Stomach smooth muscle (tissue), 2 donors: ENCODE results near the gene SMIM8.

ENCODE experiments used
- H3K27ac ChIP-seq: one replicate; pipeline ENCODE4 v1.7.0; 2013; ENCODE audit warnings: mild to moderate bottlenecking, low read length, inconsistent platforms
- H3K27me3 ChIP-seq, 2 donors: one replicate each; pipeline ENCODE4 v1.7.0; 2013; ENCODE audit warnings: low read length in 2 of 2; ENCODE audit not compliant: insufficient read depth in 2 of 2, control insufficient read depth in 1 of 2
- H3K36me3 ChIP-seq, 2 donors: one replicate each; pipeline ENCODE4 v1.7.0; 2013; ENCODE audit warnings: low read length in 2 of 2; ENCODE audit not compliant: control insufficient read depth in 2 of 2, insufficient read depth in 2 of 2
- H3K4me1 ChIP-seq: one replicate; pipeline ENCODE4 v1.7.0; 2013; ENCODE audit warnings: low read length; ENCODE audit not compliant: control insufficient read depth, insufficient read depth
- H3K4me3 ChIP-seq, 2 donors: one replicate each; pipeline ENCODE4 v1.7.0; 2013; ENCODE audit warnings: low read length in 2 of 2
- H3K9ac ChIP-seq, 2 donors: one replicate each; pipeline ENCODE4 v1.7.0; 2013; ENCODE audit warnings: low read length in 2 of 2, mild to moderate bottlenecking in 1 of 2
- H3K9me3 ChIP-seq, 2 donors: one replicate each; pipeline ENCODE4 v1.7.0; 2013; ENCODE audit warnings: low read length in 2 of 2; ENCODE audit not compliant: control insufficient read depth in 2 of 2
- donor health status: healthy.
- donor health status: Pancreatic carcinoma.

The SMIM8 gene

GRCh38 chr6:87384038-87384437, 61.6 kb downstream of the SMIM8 start:
- no peak overlapping the region for H3K9ac ChIP-seq
- no peaks in the 10 kb centered on the region for H3K4me1 ChIP-seq
- H3K9me3 ChIP-seq = no peaks in the 10 kb centered on the region
- no peak overlapping the region for H3K4me3 ChIP-seq
- H3K27me3 ChIP-seq = no peaks in the 10 kb centered on the region
- no peak overlapping the region for H3K27ac ChIP-seq
- no peaks in the 10 kb centered on the region for H3K36me3 ChIP-seq

- Histone ChIP-seq H3K9me3 (no peaks in the 10 kb centered on the region), H3K9ac (no peak overlapping the region), H3K4me3 (no peak overlapping the region), H3K4me1 (no peaks in the 10 kb centered on the region), H3K36me3 (no peaks in the 10 kb centered on the region), H3K27ac (no peak overlapping the region), H3K27me3 (no peaks in the 10 kb centered on the region)
These were observed 62.1 kb downstream of the SMIM8 start for GRCh38 chr6:87384449-87384848.

GRCh38 chr6:87391334-87391733, 68.9 kb downstream of the SMIM8 start:
- Histone ChIP-seq H3K9ac (no peak overlapping the region), H3K27me3 (no peaks in the 10 kb centered on the region), H3K27ac (no peak overlapping the region), H3K4me1 (no peaks in the 10 kb centered on the region), H3K36me3 (no peaks in the 10 kb centered on the region), H3K9me3 (no peaks in the 10 kb centered on the region), H3K4me3 (no peak overlapping the region)
